Caco-2 (cell line): ENCODE measurements around the gene CSMD2. TPM values are rescaled to one million over a fixed set of nuclear protein-coding genes. Genes with fewer than 3 reads are reported as not detected.

Source experiments
- BruUV-seq: library from RNA; stranded (reverse); fragments of 400-500 nt; replicated peaks from 2 replicates; lab custom pipeline; 2021; lab: Mats Ljungman, UMichigan
- CTCF ChIA-PET: fragments of 300-600 bp; sonication (Branson Sonifier 250); formaldehyde crosslinking; loops from one replicate; lab custom pipeline; 2022; ENCODE audit warnings: antibody characterized with exemption; lab: Charles Lee
- POLR2A ChIA-PET: fragments of 300-600 bp; sonication (Branson Sonifier 250); formaldehyde crosslinking; loops from one replicate; lab custom pipeline; 2022; ENCODE audit warnings: antibody characterized with exemption; lab: Charles Lee
- DNase-seq, 2 experiments: peaks; one replicate each; pipeline versions ENCODE4 v3.0.0 to v3.0.0-alpha.2; 2020 to 2022
- H3K27me3 ChIP-seq: replicated peaks from 2 replicates; pipeline ENCODE4 v1.6.0; 2011; ENCODE audit warnings: low read length; ENCODE audit not compliant: control insufficient read depth, insufficient read depth
- H3K36me3 ChIP-seq: 2 replicates; pipeline ENCODE4 v1.5.1; 2011; ENCODE audit warnings: low read length; ENCODE audit not compliant: control insufficient read depth, insufficient read depth
- H3K4me1 ChIP-seq: fragments of 250-450 bp; sonication (Bioruptor Pico); 2 replicates; pipeline ENCODE4 v1.5.1; 2020; ENCODE audit warnings: mild to moderate bottlenecking
- H3K4me3 ChIP-seq: 2 replicates; pipeline ENCODE4 v1.5.1; 2011; ENCODE audit warnings: low read depth, mild to moderate bottlenecking, control low read depth, low read length
- H3K9me3 ChIP-seq: fragments of 250-450 bp; sonication (Bioruptor Pico); 2 replicates; pipeline ENCODE4 v1.5.1; 2020; ENCODE audit warnings: mild to moderate bottlenecking, moderate library complexity
- H3K27ac Mint-ChIP-seq: one replicate; pipeline ENCODE4 v1.8.0; 2022; ENCODE audit warnings: mixed read lengths; ENCODE audit not compliant: unreplicated experiment
- H3K27me3 Mint-ChIP-seq: one replicate; pipeline ENCODE4 v1.8.0; 2022; ENCODE audit warnings: mixed read lengths; ENCODE audit not compliant: insufficient read depth, unreplicated experiment
- H3K36me3 Mint-ChIP-seq: one replicate; pipeline ENCODE4 v1.8.0; 2022; ENCODE audit warnings: mild to moderate bottlenecking, mixed read lengths; ENCODE audit not compliant: insufficient read depth, unreplicated experiment
- H3K4me1 Mint-ChIP-seq: one replicate; pipeline ENCODE4 v1.8.0; 2022; ENCODE audit warnings: low read depth, mixed read lengths; ENCODE audit not compliant: unreplicated experiment
- H3K4me3 Mint-ChIP-seq: one replicate; pipeline ENCODE4 v1.8.0; 2022; ENCODE audit warnings: mild to moderate bottlenecking, moderate library complexity, mixed read lengths; ENCODE audit not compliant: unreplicated experiment
- H3K9me3 Mint-ChIP-seq: one replicate; pipeline ENCODE4 v1.8.0; 2022; ENCODE audit warnings: mixed read lengths; ENCODE audit not compliant: unreplicated experiment
- CTCF ChIP-seq, 2 experiments: fragments of 200-600 bp in 1 of 2; IDR thresholded peaks; 1 replicate in 1 of 2; 2 replicates in 1 of 2; pipeline versions ENCODE4 v1.5.1 to v1.8.0; 2011 to 2022; ENCODE audit warnings: antibody characterized with exemption in 1 of 2, control low read depth in 1 of 2, inconsistent platforms in 1 of 2, low read depth in 1 of 2, low read length in 1 of 2, mild to moderate bottlenecking in 1 of 2, moderate library complexity in 1 of 2; ENCODE audit not compliant: insufficient read depth in 1 of 2, severe bottlenecking in 1 of 2, unreplicated experiment in 1 of 2
- intact Hi-C: fragments of 100-400 bp; cut with micrococcal nuclease; formaldehyde crosslinking; loops from one replicate; pipeline ENCODE4 v1.10.0; 2022; ENCODE audit not compliant: unreplicated experiment
- total RNA-seq: library from RNA; stranded (reverse); gene quantifications from 2 replicates; pipeline ENCODE4 v1.2.3, GENCODE V29; 2022

The CSMD2 gene
- total RNA-seq, 1 experiment from 2014 or later = not detected

- no peak for DNase-seq
- Mint-ChIP-seq H3K36me3 (no peaks in the 10 kb centered on the region), H3K9me3 (no peaks in the 10 kb centered on the region), H3K27me3 (peaks cover 17% of the 10 kb centered on the region), H3K27ac (no peak overlapping the region), H3K4me1 (no peaks in the 10 kb centered on the region), H3K4me3 (no peak overlapping the region)
- no peaks in the 10 kb centered on the region for H3K36me3 ChIP-seq
- intact Hi-C loops = no loop called here
- no peaks in the 10 kb centered on the region for H3K27me3 ChIP-seq
- ChIA-PET CTCF (no interaction called here), POLR2A (no interaction called here)
- H3K4me3 ChIP-seq = no peak overlapping the region
- H3K9me3 ChIP-seq = no peaks in the 10 kb centered on the region
- no peak for TF ChIP-seq CTCF (IDR thresholded peaks at IDR 0.05; ENCODE audit: insufficient read depth in 1 of 2, low read depth in 1 of 2, low read length in 1 of 2, severe bottlenecking in 1 of 2, unreplicated experiment in 1 of 2)
- no peaks in the 10 kb centered on the region for H3K4me1 ChIP-seq
- no TSS peak for BruUV-seq
These were observed 450.6 kb downstream of the CSMD2 start for GRCh38 chr1:33714421-33714820.

DNA sequence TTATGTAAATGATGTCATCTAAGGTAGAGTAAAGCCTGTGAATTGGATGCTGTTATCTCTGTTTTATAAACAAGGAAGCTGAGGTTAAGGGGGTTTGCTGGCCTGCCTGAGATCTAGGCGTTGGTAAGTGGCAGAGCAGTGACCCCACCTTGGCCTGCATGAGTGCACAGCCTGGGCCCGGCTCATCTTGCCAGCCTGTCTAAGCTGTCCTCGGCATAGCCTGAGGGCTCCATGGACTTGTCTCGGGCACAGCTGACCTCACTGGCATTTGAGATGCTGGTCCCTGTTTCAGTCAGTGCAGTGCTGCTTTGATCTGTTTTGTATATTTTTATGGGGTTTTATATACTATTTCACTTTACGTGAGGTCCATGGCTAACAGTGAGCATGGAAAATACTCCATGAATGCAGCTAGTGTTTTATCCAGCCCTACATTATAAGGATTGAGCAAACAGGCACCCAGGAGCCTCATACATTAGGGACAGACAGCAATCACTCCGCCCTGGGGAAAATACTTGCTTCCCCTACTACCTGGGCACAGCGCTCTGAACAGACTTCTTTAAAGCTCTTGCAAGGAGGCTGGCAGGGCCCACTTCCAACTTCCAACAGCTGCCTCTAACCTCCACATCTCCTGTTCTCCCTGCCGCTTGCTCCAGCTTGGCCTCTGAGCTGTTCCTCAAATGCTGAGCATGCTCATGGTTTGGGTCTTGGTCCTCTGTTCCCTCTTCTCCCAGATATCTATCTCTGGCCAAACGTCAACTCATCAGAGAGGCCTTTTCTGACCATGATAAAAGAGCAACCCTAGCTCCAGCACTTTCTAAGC lies 451.8 kb downstream of the CSMD2 start:
- no peak overlapping the region for H3K4me3 Mint-ChIP-seq
- intact Hi-C loops = no loop called here
- CTCF ChIA-PET = no interaction called here
- TF ChIP-seq CTCF (IDR thresholded peaks at IDR 0.05; ENCODE audit: insufficient read depth in 1 of 2, low read depth in 1 of 2, low read length in 1 of 2, severe bottlenecking in 1 of 2, unreplicated experiment in 1 of 2) = no peak
- DNase-seq = no peak
- no TSS peak for BruUV-seq
- no peaks in the 10 kb centered on the region for H3K9me3 Mint-ChIP-seq
- no peaks in the 10 kb centered on the region for H3K4me1 Mint-ChIP-seq
- H3K4me3 ChIP-seq = no peak overlapping the region
- H3K27me3 ChIP-seq = no peaks in the 10 kb centered on the region
- peaks cover 19% of the 10 kb centered on the region for H3K27me3 Mint-ChIP-seq
- H3K36me3 Mint-ChIP-seq = no peaks in the 10 kb centered on the region
- H3K4me1 ChIP-seq = no peaks in the 10 kb centered on the region
- H3K27ac Mint-ChIP-seq = no peak overlapping the region
- no peaks in the 10 kb centered on the region for H3K9me3 ChIP-seq
- POLR2A ChIA-PET = no interaction called here
- H3K36me3 ChIP-seq = no peaks in the 10 kb centered on the region

GRCh38 chr1:33712186-33712585 lies 452.8 kb downstream of the CSMD2 start:
- H3K27me3 ChIP-seq = no peaks in the 10 kb centered on the region
- no peaks in the 10 kb centered on the region for H3K9me3 ChIP-seq
- H3K36me3 ChIP-seq = no peaks in the 10 kb centered on the region
- Mint-ChIP-seq H3K36me3 (no peaks in the 10 kb centered on the region), H3K27ac (no peak overlapping the region), H3K27me3 (peaks cover 13% of the 10 kb centered on the region), H3K4me3 (no peak overlapping the region), H3K9me3 (no peaks in the 10 kb centered on the region), H3K4me1 (no peaks in the 10 kb centered on the region)
- no peaks in the 10 kb centered on the region for H3K4me1 ChIP-seq
- no peak overlapping the region for H3K4me3 ChIP-seq
- CTCF ChIA-PET = no interaction called here
- intact Hi-C loops = no loop called here
- BruUV-seq = no TSS peak
- no peak for TF ChIP-seq CTCF (IDR thresholded peaks at IDR 0.05; ENCODE audit: insufficient read depth in 1 of 2, low read depth in 1 of 2, low read length in 1 of 2, severe bottlenecking in 1 of 2, unreplicated experiment in 1 of 2)
- DNase-seq = no peak
- POLR2A ChIA-PET = no interaction called here
